HG03460 (cell line): Measurements from ENCODE around the gene TSPAN4.

Experiments used
- ATAC-seq: cut with Tn5 transposase; IDR thresholded peaks from one replicate; pipeline ENCODE4 v1.9.1; 2021; ENCODE audit not compliant: unreplicated experiment

Gene TSPAN4

DNA sequence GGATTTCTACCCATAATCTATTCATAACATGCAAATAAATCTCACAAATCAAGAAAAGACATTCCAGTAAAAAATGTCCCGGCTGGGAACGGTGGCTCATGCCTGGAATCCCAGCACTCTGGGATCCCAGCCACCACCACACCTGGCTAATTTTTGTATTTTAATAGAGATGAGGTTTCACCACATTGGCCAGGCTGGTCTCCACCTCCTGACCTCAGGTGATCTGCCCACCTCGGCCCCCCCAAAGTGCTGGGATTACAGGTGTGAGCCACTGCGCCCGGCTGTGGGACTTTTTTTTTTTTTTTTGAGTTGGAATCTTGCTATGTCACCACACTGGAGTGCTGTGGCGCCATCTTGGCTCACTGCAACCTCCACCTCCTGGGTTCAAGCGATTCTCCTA lies 63.3 kb downstream of the TSPAN4 start:
- ATAC-seq: no peak

DNA sequence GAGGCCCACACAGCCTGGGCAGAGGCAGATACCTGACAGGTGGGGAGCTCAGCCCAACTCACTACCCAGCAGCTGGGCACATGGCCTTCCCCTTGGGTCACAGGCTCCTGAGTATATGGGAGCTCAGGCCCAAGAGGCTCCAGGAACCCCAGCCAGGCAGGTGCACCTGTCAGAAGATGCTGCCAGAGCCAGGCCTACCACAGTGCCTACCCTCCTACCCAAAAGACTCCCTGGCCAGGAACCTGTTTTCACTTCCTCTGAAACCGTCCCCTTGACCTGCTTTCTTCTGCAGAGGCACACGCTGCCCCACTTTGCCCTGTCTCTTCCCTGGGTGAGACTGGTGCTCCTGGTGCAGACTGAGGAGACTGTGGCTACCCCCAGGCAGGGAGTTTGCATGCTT lies 65.0 kb downstream of the TSPAN4 start:
- no peak for ATAC-seq

DNA sequence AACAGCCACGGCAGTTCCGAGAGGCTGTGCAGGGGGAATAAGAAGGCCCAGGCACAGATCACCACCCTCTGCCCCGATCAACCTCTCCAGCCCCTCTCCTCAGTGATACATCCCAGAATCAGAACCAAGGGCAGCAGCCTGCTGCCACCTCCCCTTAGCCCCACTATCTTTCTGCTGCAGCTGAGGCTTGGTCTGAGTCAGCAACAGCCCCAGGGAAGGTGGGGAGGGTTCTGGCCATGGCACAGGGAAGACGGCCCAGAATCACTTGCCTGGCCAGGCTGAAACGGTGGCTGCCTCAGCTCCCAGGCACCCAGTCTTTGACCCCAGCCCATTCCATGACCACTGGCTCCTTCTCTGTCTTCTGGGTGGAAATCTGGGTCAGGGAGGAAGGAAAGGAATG lies 65.6 kb downstream of the TSPAN4 start:
- ATAC-seq: no peak

DNA sequence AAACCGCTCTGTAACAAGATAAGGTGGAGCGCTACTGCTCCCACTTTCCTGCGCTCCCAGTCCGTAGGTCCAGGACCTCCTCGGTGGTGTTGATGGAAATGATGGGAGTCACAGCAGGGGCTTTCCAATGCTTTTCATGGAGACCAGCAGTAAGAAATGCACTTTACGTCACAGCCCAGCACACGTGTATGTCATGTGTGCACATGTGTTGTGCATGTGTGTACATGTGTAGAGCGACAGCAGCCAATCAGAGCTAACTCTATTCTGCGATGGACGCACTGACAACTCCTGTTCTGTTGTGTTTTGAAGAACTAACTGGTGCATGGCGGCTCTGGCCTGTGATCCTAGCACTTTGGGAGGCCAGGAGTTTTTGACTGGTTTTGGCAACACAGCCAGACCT lies 66.8 kb downstream of the TSPAN4 start:
- ATAC-seq: no peak

DNA sequence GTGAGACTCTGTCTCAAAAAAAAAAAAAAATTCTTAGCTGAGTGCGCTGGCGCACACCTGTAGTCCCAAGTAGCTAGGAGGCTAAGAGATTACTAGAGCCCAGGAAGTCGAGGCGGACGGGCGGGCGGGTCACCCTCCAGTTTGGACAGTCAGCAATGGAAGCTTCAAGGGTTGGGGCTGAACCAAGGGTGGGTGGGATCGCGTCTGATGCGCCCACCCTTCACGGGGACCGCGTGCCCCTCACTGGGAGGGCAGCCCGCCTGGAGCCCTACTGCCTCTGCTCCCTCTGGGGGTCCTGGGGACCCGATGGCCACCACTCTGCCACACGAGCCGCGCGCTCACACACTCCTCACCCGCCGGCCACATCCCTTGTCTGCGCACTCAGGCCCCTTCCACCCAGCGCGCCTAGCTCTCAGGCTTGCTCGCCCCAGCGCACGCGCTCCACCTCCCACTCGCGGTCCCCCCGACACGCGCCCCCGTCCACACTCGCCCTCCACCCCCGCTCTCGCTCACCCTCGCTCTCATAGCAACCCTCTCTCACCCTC lies 67.5 kb downstream of the TSPAN4 start:
- peak; percentile 22 for ATAC-seq

DNA sequence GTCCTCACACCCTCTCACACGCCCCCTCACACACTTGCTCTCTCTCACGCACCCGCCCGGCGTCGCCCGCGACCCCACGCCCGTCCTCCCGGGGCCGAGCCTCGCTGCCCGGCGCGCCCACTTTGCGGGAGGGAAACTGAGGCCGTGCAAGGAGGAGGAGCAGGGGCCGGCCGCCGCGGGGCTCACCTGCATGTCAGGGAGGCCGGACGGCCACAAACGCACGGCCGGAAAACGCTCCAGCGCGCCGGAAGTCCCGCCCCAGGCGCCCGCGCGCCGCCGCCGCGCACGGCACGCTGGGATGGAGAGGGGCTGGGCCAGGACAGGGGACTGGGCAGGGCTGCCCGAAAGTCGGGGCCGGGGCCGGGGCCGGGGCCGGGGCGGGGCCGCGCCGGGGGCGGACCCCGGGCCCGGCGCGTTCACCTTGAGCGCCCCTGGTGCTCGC lies 68.0 kb downstream of the TSPAN4 start, which contains the start of gene CHID1:
Gene CHID1, minus strand, starts transcription at position 222 of the 442 bp plus-strand sequence. CDS start 5,994 bp downstream, outside the sequence.
- peak; percentile 80 for ATAC-seq

DNA sequence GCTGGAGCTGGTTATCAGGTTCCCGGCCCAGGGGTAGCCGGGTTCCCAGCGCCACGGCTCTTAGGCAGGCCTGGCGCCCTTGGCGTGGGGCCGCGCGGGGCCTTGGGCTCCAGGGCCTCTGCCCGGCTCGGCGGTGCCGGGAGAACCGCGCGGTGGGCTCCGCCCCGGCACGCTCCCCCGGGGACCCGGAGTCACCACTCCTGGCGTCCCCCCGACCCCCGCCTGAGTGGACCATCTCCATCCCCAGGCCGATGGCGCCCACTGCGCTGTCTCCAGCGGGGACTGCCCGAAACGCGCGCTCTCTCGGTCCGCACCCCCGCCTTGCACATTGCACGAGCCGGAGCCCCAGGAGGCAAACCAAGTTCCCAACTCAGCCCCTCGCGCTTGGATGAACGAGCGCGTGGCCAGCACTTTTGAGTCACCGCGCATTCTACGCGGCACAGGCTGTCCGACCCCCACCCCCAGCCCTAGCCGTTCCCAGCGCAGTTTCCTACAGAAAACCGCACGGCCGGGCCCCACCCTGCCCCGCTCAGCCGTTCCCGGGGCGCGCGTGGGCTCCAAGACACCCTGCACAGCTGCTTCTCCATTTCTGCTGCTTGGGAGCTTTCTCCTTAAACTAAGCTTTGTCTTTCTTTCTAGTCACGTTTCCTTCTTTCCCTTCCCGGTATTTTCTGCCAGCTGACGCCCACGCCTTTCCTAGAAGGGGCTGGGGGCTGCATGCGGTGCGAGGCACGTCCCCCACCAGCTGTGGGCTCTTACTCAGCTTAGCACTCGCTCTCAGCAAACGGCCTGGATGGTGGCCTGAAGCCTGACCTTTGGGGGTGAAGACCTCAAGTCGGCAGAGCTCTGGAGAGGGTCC lies 68.6 kb downstream of the TSPAN4 start:
- ATAC-seq: peak; percentile 22

DNA sequence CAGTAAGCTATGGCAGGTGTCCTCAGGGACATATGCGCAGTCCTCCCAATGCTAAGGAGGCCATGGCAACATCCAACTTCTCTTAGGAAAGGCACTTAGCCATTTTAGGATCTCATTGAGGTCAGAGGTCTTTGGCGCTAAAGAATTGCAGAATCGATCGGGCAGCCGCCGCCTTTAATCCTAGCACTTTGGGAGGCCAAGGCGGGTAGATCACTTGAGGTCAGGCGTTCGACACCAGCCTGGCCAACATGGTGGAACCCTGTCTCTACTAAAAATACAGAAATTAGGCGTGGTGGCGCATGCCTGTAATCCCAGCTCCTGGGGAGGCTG lies 69.2 kb downstream of the TSPAN4 start:
- no peak for ATAC-seq

DNA sequence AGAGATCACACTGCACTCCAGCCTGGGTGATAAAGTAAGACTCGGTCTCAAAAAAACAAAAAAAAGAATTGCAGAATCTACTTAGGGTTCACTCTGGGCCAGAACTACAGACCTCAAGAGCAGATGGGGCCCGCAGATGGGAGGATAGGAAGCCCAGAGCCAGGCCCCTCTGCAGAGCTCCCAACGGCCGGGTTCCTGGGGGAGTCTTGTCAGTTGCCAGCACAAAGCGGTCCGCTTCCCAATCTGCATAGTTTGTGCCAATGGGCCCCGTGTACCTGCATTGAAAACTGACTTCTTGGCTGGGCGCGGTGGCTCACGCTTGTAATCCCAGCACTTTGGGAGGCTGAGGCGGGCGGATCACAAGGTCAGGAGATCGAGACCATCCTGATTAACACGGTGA lies 69.6 kb downstream of the TSPAN4 start:
- no peak for ATAC-seq

DNA sequence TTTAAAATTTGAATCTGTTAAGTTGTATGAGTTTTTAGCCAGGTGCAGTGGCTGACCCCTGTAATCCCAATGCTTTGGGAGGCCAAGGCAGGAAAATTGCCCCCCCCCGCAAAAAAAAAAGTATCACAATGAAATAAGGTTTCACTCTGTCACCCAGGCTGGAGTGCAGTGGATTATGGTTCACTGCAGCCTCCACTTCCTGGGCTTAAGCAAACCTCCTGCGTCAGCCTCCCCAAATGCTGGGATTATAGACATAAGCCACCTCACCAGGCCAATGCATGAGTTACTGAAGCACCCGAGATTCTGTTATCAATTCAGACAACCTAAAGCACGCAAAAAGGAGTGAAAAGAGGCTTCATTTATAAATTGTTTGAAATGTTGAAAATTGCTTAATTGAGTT lies 70.4 kb downstream of the TSPAN4 start:
- ATAC-seq: no peak

DNA sequence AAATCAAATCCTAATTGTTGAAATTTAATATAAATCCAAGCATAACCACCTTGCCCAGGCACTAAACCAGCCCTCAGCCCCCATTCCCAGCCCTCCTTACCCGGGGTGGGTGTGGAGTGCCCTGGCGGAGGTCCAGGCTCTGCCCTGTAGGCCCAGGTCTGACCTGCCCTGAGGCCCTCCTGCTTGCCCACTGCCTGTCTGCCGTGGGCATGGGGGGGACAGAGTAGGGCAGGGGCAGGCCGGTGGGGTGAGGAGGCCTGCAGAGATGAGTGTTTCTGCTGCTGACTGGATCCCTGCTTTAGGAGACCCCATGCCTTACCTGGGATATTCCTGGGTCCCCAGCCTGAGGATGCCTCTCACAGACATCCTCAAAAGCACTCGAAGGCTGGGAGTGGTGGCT lies 71.6 kb downstream of the TSPAN4 start:
- ATAC-seq: no peak

DNA sequence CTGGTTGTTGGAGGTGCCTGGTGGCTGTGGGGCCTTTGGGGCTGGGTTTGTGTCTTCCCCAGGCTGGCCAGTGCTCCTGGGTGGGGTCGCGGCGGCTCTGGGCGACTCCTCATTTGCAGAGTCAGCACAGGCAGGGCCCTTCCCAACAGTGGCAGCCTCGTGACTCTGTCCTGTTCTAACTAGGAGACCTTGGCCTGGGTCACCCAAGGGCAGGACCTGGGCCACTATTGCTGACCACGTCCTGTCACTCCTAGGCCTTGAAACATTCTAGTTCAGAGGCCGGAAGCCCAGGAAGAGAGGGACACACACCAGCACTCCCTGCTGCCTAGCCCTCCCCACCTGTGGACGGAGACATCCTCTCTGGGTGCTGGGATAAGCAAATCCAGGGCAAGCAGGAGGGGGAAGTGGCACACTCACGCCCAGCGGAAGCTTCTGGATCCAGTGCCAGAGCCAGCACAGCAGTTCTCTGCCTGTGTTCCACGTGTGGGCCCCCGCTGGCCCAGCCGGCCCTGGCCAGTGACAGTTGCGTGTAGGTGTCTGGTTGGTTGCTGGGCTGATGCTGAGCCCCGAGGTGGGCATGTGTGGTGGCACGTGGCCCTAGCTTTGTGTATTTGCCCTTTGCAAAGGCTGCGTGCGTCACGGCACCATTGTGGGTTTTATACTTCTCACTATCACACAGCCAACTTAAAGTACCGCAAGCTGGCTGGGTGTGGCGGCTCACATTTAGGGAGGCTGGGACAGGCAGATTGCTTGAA lies 72.3 kb downstream of the TSPAN4 start:
- ATAC-seq: no peak
